Activated CD8-positive, alpha-beta T cell treated with anti-CD3 and anti-CD28 coated beads for 36 hours (primary cell): ENCODE measurements around the gene CEND1. TPM values are rescaled to one million over a fixed set of nuclear protein-coding genes. Genes with fewer than 3 reads are reported as not detected.

Experiments used
- ATAC-seq: fragments of 200-7000 bp; cut with Tn5 transposase; one replicate; pipeline ENCODE4 v1.10.0; 2021; ENCODE audit warnings: mild to moderate bottlenecking, moderate library complexity
- CTCF ChIA-PET: fragments of 350-600 bp; sonication (Branson Sonifier 250); formaldehyde crosslinking; loops from one replicate; lab custom pipeline; 2021; ENCODE audit warnings: antibody characterized with exemption; lab: Charles Lee
- POLR2A ChIA-PET: fragments of 350-600 bp; sonication (Branson Sonifier 250); formaldehyde crosslinking; loops from one replicate; lab custom pipeline; 2021; ENCODE audit warnings: antibody characterized with exemption; lab: Charles Lee
- DNase-seq: peaks from one replicate; pipeline ENCODE4 v3.0.0-alpha.2; 2020
- H3K27ac Mint-ChIP-seq: one replicate; pipeline ENCODE4 v1.8.0; 2021; ENCODE audit warnings: mild to moderate bottlenecking, mixed read lengths
- H3K27me3 Mint-ChIP-seq: one replicate; pipeline ENCODE4 v1.8.0; 2021; ENCODE audit warnings: mixed read lengths
- H3K36me3 Mint-ChIP-seq: one replicate; pipeline ENCODE4 v1.8.0; 2021; ENCODE audit warnings: low read depth, mixed read lengths
- H3K4me1 Mint-ChIP-seq: one replicate; pipeline ENCODE4 v1.8.0; 2021; ENCODE audit warnings: low read depth, mixed read lengths
- H3K4me3 Mint-ChIP-seq: one replicate; pipeline ENCODE4 v1.8.0; 2021; ENCODE audit warnings: mild to moderate bottlenecking, moderate library complexity, mixed read lengths
- H3K9me3 Mint-ChIP-seq: one replicate; pipeline ENCODE4 v1.8.0; 2021; ENCODE audit warnings: mixed read lengths
- intact Hi-C: fragments of 100-400 bp; cut with micrococcal nuclease; formaldehyde crosslinking; loops from one replicate; pipeline ENCODE4 v1.10.0; 2022
- total RNA-seq, 2 experiments: library from RNA; stranded (reverse); gene quantifications; one replicate each; pipeline ENCODE4 v1.2.3, GENCODE V29; 2021
- TF ChIP-seq, protein P1 (sequence below): fragments of 200-600 bp; IDR thresholded peaks from one replicate; pipeline ENCODE4 v1.8.0; 2022; ENCODE audit warnings: antibody characterized with exemption, mild to moderate bottlenecking

The CEND1 gene
- total RNA-seq, 2 experiments from 2014 or later = 0.20 to 0.25 TPM

DNA sequence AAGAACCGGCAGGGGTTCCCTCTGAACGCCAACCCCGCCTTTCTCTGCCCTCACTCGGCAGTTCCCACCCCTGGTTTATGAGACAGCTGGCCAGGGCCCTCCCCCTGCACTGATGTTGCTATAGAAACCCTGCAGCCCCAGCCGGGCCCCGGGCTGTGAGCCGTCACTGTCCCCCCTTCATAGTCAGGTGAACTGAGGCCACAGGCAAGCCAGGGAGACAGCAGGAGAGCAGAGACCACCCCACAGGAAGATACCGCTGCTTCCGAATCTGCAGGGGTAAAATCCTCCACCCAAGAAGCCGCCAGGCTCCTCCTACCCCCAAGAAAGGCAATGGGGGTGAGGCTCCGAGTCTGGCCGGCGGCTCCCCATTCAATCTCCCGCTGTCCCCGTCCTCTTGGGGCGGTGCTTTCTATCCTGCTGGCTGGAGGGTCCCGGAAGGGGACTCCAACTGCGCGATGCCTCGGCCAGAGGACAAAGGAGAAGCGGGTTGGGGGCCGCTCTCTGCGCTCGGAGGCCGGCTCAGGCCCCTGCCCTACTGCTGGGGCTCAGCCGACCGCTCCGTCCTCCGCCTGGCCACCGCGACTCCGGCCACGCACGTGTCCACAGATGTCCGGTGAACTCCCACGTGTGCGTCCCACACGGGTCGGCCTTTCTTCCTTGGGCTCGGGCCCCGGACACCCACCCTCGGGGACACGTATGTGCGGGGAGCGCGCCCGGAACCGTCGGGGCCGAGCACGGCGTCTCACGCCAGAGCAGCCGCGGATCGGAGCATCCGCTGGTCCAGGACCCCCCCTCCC, 7.6 kb upstream of the CEND1 start:
- peak overlapping the region; percentile 77 for H3K4me3 Mint-ChIP-seq
- POLR2A ChIA-PET = interaction anchor here (0.7 to 1.8 kb wide), 9 partner anchors 9 to 261 kb away, joined by 3 to 14 read pairs (median 4); partner anchors contain the start of genes PNPLA2, POLR2L, RPLP2 and TSPAN4
- peak; percentile 93 for DNase-seq
- no peaks in the 10 kb centered on the region for H3K27me3 Mint-ChIP-seq
- TF ChIP-seq, protein P1, sequence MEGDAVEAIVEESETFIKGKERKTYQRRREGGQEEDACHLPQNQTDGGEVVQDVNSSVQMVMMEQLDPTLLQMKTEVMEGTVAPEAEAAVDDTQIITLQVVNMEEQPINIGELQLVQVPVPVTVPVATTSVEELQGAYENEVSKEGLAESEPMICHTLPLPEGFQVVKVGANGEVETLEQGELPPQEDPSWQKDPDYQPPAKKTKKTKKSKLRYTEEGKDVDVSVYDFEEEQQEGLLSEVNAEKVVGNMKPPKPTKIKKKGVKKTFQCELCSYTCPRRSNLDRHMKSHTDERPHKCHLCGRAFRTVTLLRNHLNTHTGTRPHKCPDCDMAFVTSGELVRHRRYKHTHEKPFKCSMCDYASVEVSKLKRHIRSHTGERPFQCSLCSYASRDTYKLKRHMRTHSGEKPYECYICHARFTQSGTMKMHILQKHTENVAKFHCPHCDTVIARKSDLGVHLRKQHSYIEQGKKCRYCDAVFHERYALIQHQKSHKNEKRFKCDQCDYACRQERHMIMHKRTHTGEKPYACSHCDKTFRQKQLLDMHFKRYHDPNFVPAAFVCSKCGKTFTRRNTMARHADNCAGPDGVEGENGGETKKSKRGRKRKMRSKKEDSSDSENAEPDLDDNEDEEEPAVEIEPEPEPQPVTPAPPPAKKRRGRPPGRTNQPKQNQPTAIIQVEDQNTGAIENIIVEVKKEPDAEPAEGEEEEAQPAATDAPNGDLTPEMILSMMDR = no peak
- peak; percentile 62 for ATAC-seq
- peaks cover 9% of the 10 kb centered on the region for H3K36me3 Mint-ChIP-seq
- H3K27ac Mint-ChIP-seq = peak overlapping the region; percentile 80
- no peaks in the 10 kb centered on the region for H3K9me3 Mint-ChIP-seq
- intact Hi-C loops = no loop called here
- peaks cover 14% of the 10 kb centered on the region for H3K4me1 Mint-ChIP-seq
- CTCF ChIA-PET = interaction anchor here (0.7 to 2.3 kb wide), 5 partner anchors 12 to 279 kb away, joined by 3 to 7 read pairs (median 3); partner anchors contain the start of gene RPLP2

DNA sequence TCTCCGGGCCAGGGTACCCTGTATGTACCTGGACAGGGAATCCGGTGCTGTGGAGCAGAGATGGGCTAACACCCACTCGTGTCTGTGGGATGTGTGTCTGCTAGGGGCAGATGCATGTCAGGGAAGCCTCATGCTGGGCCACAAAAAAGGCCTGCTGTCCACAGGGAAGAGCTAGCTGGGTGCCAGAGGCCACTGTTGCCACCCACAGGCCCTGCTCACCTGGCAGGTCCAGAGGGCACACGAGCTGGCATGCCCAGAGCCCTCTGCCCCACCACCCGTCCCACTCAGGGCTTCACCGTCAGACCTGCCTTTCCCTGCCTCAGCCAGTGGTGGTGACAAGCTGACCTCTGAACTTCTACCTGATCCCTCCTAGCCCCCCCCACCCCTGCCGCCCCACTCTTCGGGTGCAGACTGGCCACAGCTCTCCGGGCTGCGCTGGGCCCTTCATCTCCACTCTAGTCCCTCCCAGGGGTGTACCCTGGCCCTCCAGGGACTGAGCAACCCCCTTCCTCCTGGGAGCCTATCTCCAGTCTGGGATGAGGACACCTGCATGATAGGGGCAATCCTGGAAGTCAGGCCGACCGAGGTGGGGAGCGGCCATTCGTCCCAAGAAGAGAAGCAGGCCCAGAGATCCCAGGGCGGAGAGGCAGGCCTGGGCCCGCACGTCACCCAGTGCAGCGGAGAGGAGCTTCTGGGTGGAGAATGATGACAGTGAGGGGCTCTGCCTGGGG, 6.8 kb upstream of the CEND1 start:
- Mint-ChIP-seq H3K27me3 (no peaks in the 10 kb centered on the region), H3K4me3 (peak overlapping the region; percentile 77), H3K36me3 (peaks cover 11% of the 10 kb centered on the region), H3K9me3 (no peaks in the 10 kb centered on the region), H3K27ac (peak overlapping the region; percentile 80), H3K4me1 (peaks cover 14% of the 10 kb centered on the region)
- ATAC-seq (no peak), DNase-seq (no peak)
- TF ChIP-seq, protein P1 = no peak
- intact Hi-C loops = no loop called here
- ChIA-PET POLR2A (interaction anchor here (0.7 to 2.8 kb wide), 13 partner anchors 9 to 261 kb away, joined by 3 to 14 read pairs (median 3); partner anchors contain the start of genes PNPLA2, POLR2L, RPLP2 and TSPAN4), CTCF (interaction anchor here (0.7 to 2.3 kb wide), 8 partner anchors 11 to 279 kb away, joined by 3 to 7 read pairs (median 3); partner anchors contain the start of gene RPLP2)

DNA sequence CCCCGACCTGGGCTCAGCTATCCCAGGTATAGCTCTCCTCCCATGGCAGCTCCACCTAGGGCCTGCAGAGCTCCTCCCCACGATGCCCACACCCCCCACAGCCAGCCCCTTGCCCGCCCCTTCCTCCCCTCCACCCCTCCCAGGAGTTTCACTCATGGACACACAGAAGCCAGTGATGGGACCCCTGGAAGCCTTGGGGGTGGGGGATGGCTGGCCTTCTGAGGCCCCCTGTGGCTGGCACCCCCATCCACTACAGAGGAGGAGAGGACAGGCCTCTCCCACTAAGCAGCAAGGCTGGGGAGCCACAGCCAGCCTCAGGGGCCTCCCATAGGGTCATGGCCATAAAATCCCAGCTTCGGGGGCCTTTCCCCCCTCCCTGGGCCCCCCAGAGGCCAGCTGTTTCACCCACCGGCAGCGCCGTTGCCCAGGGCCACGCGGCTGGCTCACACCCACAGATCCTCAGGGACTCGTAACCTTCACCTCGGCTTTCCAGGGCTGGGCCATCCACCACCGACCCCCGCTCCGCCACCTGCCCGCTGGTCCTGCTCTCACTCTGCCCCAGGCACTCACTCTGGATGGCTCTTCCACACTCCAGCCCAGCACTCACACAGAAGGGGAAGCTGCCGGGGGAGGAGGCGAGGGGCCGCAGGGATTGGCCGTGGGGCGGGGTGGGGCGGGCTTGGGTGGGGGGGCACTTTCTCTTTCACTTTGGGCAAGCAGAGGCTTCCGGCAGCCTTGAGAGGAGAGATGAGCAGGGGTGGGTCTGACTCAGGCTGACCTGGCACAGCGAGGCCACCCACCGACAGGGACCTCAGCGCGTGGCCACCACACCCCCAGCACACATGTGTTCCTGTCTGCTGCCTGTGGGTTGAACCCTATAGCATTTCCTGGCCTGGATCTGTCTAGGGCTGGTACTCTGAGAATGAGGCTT, 6.0 kb upstream of the CEND1 start:
- H3K36me3 Mint-ChIP-seq = peaks cover 14% of the 10 kb centered on the region
- intact Hi-C loops = no loop called here
- ChIA-PET CTCF (interaction anchor here (0.5 to 1.6 kb wide), 7 partner anchors 10 to 260 kb away, joined by 3 to 4 read pairs (median 3); no protein-coding TSS in a partner anchor), POLR2A (interaction anchor here (0.6 to 2.8 kb wide), 13 partner anchors 8 to 49 kb away, joined by 3 to 14 read pairs (median 3); partner anchors contain the start of genes PNPLA2 and RPLP2)
- H3K4me3 Mint-ChIP-seq = peak overlapping the region; percentile 77
- DNase-seq (peak; percentile 94), ATAC-seq (peak; percentile 71)
- no peaks in the 10 kb centered on the region for H3K27me3 Mint-ChIP-seq
- peak overlapping the region; percentile 80 for H3K27ac Mint-ChIP-seq
- H3K9me3 Mint-ChIP-seq = no peaks in the 10 kb centered on the region
- peaks cover 14% of the 10 kb centered on the region for H3K4me1 Mint-ChIP-seq
- TF ChIP-seq, protein P1 = no peak

DNA sequence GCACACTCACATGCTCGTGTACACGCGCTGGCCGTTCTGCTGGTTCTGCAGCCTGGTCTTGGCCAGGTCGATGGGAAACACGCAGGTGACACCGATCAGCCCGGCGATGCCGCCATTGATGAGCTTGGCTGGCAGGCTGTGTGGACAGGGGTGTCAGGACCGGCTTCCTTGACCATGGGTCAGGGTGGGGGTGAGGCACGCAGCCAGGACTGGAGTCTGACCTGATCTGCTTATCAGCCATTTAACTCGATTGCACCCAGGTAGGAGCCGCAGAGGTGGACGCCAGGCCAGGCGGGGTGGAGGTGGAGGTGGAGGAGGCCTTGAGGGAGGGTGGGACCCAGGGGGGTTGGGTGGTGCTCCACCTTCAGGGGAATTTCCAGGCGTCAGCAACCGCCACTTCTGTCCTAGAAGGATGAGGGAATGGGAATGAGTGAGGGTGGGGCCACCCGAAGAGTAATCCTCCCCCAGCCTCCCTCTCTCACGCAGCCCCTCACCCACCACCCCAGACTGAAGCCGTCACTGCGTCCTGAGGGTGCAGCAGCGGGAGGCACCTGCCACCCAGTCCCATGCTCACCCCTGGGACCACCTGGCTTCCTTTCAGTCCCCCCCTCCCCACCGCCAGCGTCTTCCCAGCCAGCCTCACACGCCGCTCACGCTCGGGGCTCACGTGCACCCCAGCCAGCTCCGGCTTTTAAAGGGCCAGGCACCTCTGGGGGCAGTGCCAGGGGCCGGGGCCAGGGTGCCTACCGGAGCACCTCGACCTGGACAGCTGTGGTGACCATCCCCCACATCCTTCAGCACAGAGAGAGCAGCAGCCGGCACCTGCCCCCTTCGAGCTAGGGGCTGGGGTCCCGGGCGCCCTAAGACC, 5.1 kb upstream of the CEND1 start:
- no peaks in the 10 kb centered on the region for H3K27me3 Mint-ChIP-seq
- DNase-seq (peak; percentile 26), ATAC-seq (no peak)
- H3K4me3 Mint-ChIP-seq = peak overlapping the region; percentile 77
- CTCF ChIA-PET = interaction anchor here (0.7 to 1.6 kb wide), 3 partner anchors 11 to 259 kb away, joined by 3 to 4 read pairs (median 3); no protein-coding TSS in a partner anchor
- POLR2A ChIA-PET = interaction anchor here (0.6 to 2.8 kb wide), 4 partner anchors 9 to 48 kb away, joined by 3 to 8 read pairs (median 3); no protein-coding TSS in a partner anchor
- intact Hi-C loops = no loop called here
- no peak overlapping the region for H3K27ac Mint-ChIP-seq
- TF ChIP-seq, protein P1 = no peak
- peaks cover 14% of the 10 kb centered on the region for H3K4me1 Mint-ChIP-seq
- peaks cover 15% of the 10 kb centered on the region for H3K36me3 Mint-ChIP-seq
- no peaks in the 10 kb centered on the region for H3K9me3 Mint-ChIP-seq
